Adrenal gland (tissue), 12 donors: ENCODE data around the gene CTSZ. TPM values are rescaled to one million over a fixed set of nuclear protein-coding genes. Genes with fewer than 3 reads are reported as not detected.

Source experiments
- DNase-seq, 7 donors: peaks; one replicate each; pipeline ENCODE4 v3.0.0-alpha.2; 2019 to 2020
- H3K27ac ChIP-seq, 5 donors: fragments of 200-600 bp; sonication (generic) in 4 of 5; 1 replicate in 3 of 5; 2 replicates in 2 of 5; pipeline versions ENCODE4 v1.5.1 to v1.8.0; 2016 to 2020; ENCODE audit warnings: mild to moderate bottlenecking in 1 of 5
- H3K27me3 ChIP-seq: fragments of 200-600 bp; 2 replicates; pipeline ENCODE4 v1.8.0; 2021
- H3K36me3 ChIP-seq, 2 donors: fragments of 200-600 bp; replicated peaks in 1 of 2; 1 replicate in 1 of 2; 2 replicates in 1 of 2; pipeline versions ENCODE4 v1.5.1 to v1.8.0; 2018 to 2022
- H3K4me1 ChIP-seq, 2 donors: fragments of 200-600 bp; replicated peaks in 1 of 2; 1 replicate in 1 of 2; 2 replicates in 1 of 2; pipeline versions ENCODE4 v1.5.1 to v1.8.0; 2018 to 2021
- H3K4me3 ChIP-seq, 4 donors: fragments of 200-600 bp; sonication (generic) in 3 of 4; one replicate each; pipeline ENCODE4 v1.5.1; 2016 to 2018
- H3K9me3 ChIP-seq, 3 donors: fragments of 200-600 bp; sonication (generic) in 1 of 3; replicated peaks in 1 of 3; 1 replicate in 2 of 3; 2 replicates in 1 of 3; pipeline versions ENCODE4 v1.5.1 to v1.8.0; 2016 to 2021
- POLR2A ChIP-seq, 2 donors: fragments of 450-650 bp; IDR thresholded peaks; one replicate each; pipeline ENCODE4 v1.6.1; 2017; ENCODE audit warnings: antibody characterized with exemption in 2 of 2, mild to moderate bottlenecking in 2 of 2, moderate library complexity in 1 of 2
- WGBS, 4 donors: extraction: QIAGEN DNeasy Blood & Tissue Kit in 2 of 4; methylation state at CpG; one replicate each; pipeline versions ENCODE4 v1.1.5 to v1.1.7; 2013 to 2017; 5-methylcytosine and 5-hydroxymethylcytosine counted together
- intact Hi-C, 2 donors: fragments of 100-400 bp; cut with DNase I; formaldehyde crosslinking; loops; one replicate each; pipeline versions ENCODE4 v1.14.1 to v1.15.0; 2022 to 2023
- polyA plus RNA-seq, 3 donors: library from polyadenylated mRNA; stranded (reverse); fragments of 200-250 nt in 2 of 3; fragments of 350-450 nt in 1 of 3; fragmentation: Illumina TruSeq in 1 of 3; extraction: RNeasy Lipid Tissue Mini Kit (QIAGEN cat#74804) in 1 of 3; gene quantifications; one replicate each; pipeline ENCODE4 v1.2.3, GENCODE V29; 2013 to 2014
- total RNA-seq, 9 donors: library from RNA; depleted of rRNA in 4 of 9; stranded (reverse); fragments of >200 nt in 4 of 9; fragments of 120-200 nt in 1 of 9; fragmentation: NEBNext Ultra II Directional in 1 of 9; extraction: Animal tissue kit (Norgen Biotek cat#: 25700) in 1 of 9; gene quantifications; one replicate each; pipeline versions ENCODE4 v1.1.0 to v1.2.4, GENCODE V29; 2013 to 2023
- TF ChIP-seq, protein P1 (sequence below), 6 experiments: fragments of 450-650 bp in 4 of 6; fragments of 200-600 bp in 2 of 6; sonication (generic) in 1 of 6; IDR thresholded peaks; 1 replicate in 5 of 6; 2 replicates in 1 of 6; pipeline versions ENCODE4 v1.5.1 to v1.8.0; 2016 to 2021; ENCODE audit warnings: antibody characterized with exemption in 6 of 6, mild to moderate bottlenecking in 2 of 6, moderate library complexity in 1 of 6
- donor health status: healthy with polysubstance abuse.
- donor health status: Bipolar disorder and iron deficiency.
- donor health status: DM: yes; HTN: yes; CAD: no.
- donor health status: DM: no; HTN: no; CAD: no.
- donor health status: DM: no; HTN: no; CAD: no.
- donor health status: DM: yes; HTN: yes; CAD: no.

Gene CTSZ
- total and polyA plus RNA-seq, 12 donors = 36.4 to 266 (median 155) TPM

DNA sequence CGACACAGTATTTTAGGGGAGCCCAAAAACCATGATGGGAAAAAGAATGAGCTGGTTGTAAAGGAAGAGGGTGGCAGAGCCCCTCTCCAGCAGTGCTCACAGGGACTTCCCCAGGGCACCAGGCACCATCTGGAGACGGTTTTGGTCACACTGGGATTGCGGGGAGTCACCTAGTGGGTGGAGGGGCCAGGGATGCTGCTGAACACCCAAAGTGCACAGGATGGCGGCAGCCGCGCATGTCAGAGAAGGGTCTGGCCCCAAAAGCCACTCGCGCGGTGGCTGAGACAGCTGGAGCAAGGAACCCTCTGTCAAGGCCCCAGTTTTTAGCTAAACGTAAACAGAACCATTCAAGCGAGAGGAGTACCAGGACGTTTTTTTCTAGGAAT is 10.8 kb downstream of the CTSZ start:
- no peak for TF ChIP-seq POLR2A (IDR thresholded peaks at IDR 0.05)
- TF ChIP-seq, protein P1, sequence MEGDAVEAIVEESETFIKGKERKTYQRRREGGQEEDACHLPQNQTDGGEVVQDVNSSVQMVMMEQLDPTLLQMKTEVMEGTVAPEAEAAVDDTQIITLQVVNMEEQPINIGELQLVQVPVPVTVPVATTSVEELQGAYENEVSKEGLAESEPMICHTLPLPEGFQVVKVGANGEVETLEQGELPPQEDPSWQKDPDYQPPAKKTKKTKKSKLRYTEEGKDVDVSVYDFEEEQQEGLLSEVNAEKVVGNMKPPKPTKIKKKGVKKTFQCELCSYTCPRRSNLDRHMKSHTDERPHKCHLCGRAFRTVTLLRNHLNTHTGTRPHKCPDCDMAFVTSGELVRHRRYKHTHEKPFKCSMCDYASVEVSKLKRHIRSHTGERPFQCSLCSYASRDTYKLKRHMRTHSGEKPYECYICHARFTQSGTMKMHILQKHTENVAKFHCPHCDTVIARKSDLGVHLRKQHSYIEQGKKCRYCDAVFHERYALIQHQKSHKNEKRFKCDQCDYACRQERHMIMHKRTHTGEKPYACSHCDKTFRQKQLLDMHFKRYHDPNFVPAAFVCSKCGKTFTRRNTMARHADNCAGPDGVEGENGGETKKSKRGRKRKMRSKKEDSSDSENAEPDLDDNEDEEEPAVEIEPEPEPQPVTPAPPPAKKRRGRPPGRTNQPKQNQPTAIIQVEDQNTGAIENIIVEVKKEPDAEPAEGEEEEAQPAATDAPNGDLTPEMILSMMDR (IDR thresholded peaks at IDR 0.05) = no peak
- Histone ChIP-seq H3K9me3 (no peaks in the 10 kb centered on the region), H3K36me3 (peaks cover 0 to 87% of the 10 kb centered on the region in 2 donors), H3K27me3 (no peaks in the 10 kb centered on the region), H3K4me1 (no peaks in the 10 kb centered on the region), H3K27ac (no peak overlapping the region), H3K4me3 (no peak overlapping the region)
- intact Hi-C loops = no loop called here
- 89 to 92% (median 91%) methylated on average over 12 of the region's 12 CpGs for WGBS, 4 donors
- DNase-seq = no peak

- WGBS, 4 donors = 77 to 88% (median 87%) methylated on average over 14 to 18 of the region's 18 CpGs
- no peaks in the 10 kb centered on the region for H3K27me3 ChIP-seq
- no peak for TF ChIP-seq POLR2A (IDR thresholded peaks at IDR 0.05)
- TF ChIP-seq, protein P1 (IDR thresholded peaks at IDR 0.05) = no peak
- no peaks in the 10 kb centered on the region for H3K4me1 ChIP-seq
- DNase-seq = no peak
- H3K4me3 ChIP-seq = no peak overlapping the region
- no peak overlapping the region for H3K27ac ChIP-seq
- intact Hi-C loops = no loop called here
- peaks cover 0 to 89% of the 10 kb centered on the region in 2 donors for H3K36me3 ChIP-seq
- no peaks in the 10 kb centered on the region for H3K9me3 ChIP-seq
These were observed 11.4 kb downstream of the CTSZ start for GRCh38 chr20:58995461-58996225.

DNA sequence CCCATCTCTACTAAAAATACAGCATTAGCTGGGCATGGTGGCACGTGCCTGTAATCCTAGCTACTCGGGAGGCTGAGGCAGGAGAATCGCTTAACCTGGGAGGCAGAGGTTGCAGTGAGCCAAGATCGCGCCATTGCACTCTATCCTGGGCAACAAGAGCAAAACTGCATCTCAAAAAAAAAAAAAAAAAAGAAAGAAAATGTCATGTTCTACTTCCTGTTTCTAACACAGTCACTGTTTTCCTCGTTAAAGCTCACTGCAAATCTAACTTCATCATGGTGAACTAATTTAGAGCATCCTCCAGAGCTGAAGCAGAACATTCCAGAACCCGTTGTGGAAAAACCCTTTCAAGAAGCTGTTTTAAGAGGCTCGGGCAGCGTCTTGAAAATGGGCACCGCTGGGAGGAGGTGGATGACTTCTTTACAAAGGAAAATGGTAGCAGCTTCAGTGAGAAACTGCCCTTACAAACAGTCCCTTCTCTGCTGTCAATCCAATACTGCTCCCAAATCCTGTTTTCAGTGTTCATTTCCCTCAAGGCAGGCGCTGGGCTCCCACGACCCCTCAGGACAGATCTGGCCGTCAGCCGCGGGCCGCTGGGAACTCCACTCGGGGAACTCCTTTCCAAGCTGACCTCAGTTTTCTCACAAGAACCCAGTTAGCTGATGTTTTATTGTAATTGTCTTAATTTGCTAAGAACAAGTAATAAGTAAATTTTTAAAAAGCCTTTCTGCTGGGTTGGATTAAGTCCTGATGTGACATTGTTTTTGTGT is 12.5 kb downstream of the CTSZ start:
- DNase-seq = no peak
- 83 to 89% (median 86%) methylated on average over 16 to 17 of the region's 17 CpGs for WGBS, 4 donors
- Histone ChIP-seq H3K4me1 (no peaks in the 10 kb centered on the region), H3K9me3 (no peaks in the 10 kb centered on the region), H3K4me3 (no peak overlapping the region), H3K27me3 (no peaks in the 10 kb centered on the region), H3K27ac (no peak overlapping the region), H3K36me3 (peaks cover 0 to 98% of the 10 kb centered on the region in 2 donors)
- intact Hi-C loops = no loop called here
- TF ChIP-seq, protein P1 (IDR thresholded peaks at IDR 0.05) = no peak
- no peak for TF ChIP-seq POLR2A (IDR thresholded peaks at IDR 0.05)
